ENCODE results near the gene CALCR. TPM values are rescaled to one million over a fixed set of nuclear protein-coding genes. Genes with fewer than 3 reads are reported as not detected.

Gene CALCR
- total RNA-seq, 5 donors from 2014 or later (not counting 1 experiment from before 2014, with no cell fraction given) = not detected

DNA sequence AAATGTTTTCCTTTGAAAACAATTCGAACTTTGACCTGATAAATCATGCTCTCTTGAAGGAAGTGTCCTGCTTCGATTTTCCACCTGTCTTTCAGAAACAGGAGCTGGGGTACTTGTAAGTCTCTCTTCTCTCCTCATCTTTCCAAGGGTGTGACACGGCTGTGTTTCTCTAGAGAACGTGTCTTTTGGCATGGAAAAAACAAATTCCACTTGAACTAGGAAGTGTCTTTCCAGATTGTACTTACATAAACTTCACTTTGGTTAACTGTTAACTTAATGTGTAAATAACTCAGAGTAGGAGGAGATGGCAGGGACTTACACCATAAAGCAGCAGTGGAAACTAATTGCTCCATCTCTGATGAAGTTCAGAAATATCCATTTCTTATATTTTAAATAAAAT, 4.2 kb upstream of the CALCR start:
- peaks cover 12 to 18% of the 10 kb centered on the region in 2 experiments for H3K27me3 ChIP-seq (replicated peaks in 1 of 2; ENCODE audit: control insufficient read depth in 2 of 2, extremely low read depth in 1 of 2, insufficient read depth in 2 of 2, low read length in 1 of 2)
- POLR2A ChIA-PET = no interaction called here
- H3K4me1 ChIP-seq (ENCODE audit: control insufficient read depth in 1 of 2, extremely low read depth in 1 of 2, insufficient read depth in 2 of 2, low read length in 2 of 2) = no peaks in the 10 kb centered on the region
- H3K9me3 Mint-ChIP-seq = peaks cover 0 to 4% (median 0%) of the 10 kb centered on the region in 3 donors
- DNase-seq (no peak), ATAC-seq (replicated peaks in 1 of 4) (no peak)
- H3K27ac ChIP-seq (ENCODE audit: low read length) = no peak overlapping the region
- H3K4me3 ChIP-seq (ENCODE audit: control insufficient read depth in 1 of 2, extremely low read depth in 1 of 2, low read length in 1 of 2) = no peak overlapping the region
- no peak overlapping the region for H3K4me3 Mint-ChIP-seq
- no peak overlapping the region for H3K27ac Mint-ChIP-seq
- CTCF ChIA-PET = no interaction called here
- H3K4me1 Mint-ChIP-seq = peaks cover 0 to 3% (median 2%) of the 10 kb centered on the region in 3 donors
- no peaks in the 10 kb centered on the region for H3K36me3 ChIP-seq (ENCODE audit: control insufficient read depth in 2 of 2, extremely low read depth in 1 of 2, insufficient read depth in 1 of 2, low read length in 1 of 2)
- peaks cover 24 to 27% of the 10 kb centered on the region in 2 donors for H3K27me3 Mint-ChIP-seq
- 37% methylated on average over 2 of the region's 4 CpGs for WGBS (ENCODE audit: insufficient coverage)
- no peaks in the 10 kb centered on the region for H3K9me3 ChIP-seq
- H3K36me3 Mint-ChIP-seq = no peaks in the 10 kb centered on the region

DNA sequence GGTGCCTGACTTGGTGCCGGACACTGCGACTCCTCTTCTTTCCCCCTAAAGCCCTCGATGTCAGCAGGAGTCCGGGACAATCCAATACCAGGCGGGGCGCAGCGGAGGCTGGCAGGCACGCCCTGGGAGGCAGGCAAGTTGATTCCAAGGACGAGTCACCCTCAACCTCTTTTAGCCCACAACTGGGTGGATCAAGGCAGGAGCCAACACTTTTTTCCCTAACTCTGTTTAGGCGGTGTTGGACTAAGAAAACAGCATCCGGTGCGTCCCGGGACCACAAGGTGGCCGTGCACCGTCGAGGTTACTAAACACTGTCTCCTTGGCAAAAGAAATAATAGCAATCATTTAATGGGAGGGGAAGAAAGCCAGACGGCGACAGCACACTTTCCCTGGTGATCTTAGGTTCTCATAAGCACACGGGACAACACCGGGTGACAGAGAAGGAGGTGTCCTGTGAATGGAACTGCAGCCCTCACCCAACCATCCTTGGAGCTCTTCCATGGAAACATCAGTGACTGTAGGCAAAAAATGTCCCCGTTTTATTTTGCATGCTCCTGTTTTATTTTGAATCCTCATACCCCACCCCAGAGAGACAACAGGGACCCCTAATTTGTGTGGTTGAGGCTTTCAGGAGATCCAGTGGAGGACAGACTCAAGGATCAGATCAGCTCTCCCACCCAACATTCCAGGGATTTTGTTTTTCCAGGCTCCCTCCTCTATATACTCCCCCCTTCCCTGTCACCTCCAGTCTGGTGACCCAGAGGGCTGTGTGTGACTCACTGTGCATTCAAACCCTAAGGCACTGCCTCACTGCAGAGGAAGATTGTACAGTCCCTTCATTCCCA, 1.3 kb upstream of the CALCR start:
- WGBS (ENCODE audit: insufficient coverage) = 13% methylated on average over 11 of the region's 21 CpGs
- H3K4me1 ChIP-seq (ENCODE audit: control insufficient read depth in 1 of 2, extremely low read depth in 1 of 2, insufficient read depth in 2 of 2, low read length in 2 of 2) = no peaks in the 10 kb centered on the region
- H3K9me3 ChIP-seq = no peaks in the 10 kb centered on the region
- CTCF ChIA-PET = no interaction called here
- H3K4me1 Mint-ChIP-seq = peaks cover 0 to 3% (median 2%) of the 10 kb centered on the region in 3 donors
- no peaks in the 10 kb centered on the region for H3K9me3 Mint-ChIP-seq
- H3K36me3 Mint-ChIP-seq = no peaks in the 10 kb centered on the region
- H3K4me3 ChIP-seq (ENCODE audit: control insufficient read depth in 1 of 2, extremely low read depth in 1 of 2, low read length in 1 of 2) = no peak overlapping the region
- no peak for ATAC-seq (replicated peaks in 1 of 4)
- no peak overlapping the region for H3K27ac Mint-ChIP-seq
- no peak overlapping the region for H3K4me3 Mint-ChIP-seq
- DNase-seq = no peak
- POLR2A ChIA-PET = no interaction called here
- no peaks in the 10 kb centered on the region for H3K36me3 ChIP-seq (ENCODE audit: control insufficient read depth in 2 of 2, extremely low read depth in 1 of 2, insufficient read depth in 1 of 2, low read length in 1 of 2)
- H3K27me3 ChIP-seq (replicated peaks in 1 of 2; ENCODE audit: control insufficient read depth in 2 of 2, extremely low read depth in 1 of 2, insufficient read depth in 2 of 2, low read length in 1 of 2) = peaks cover 15 to 18% of the 10 kb centered on the region in 2 experiments
- no peak overlapping the region for H3K27ac ChIP-seq (ENCODE audit: low read length)
- peaks cover 28 to 34% of the 10 kb centered on the region in 2 donors for H3K27me3 Mint-ChIP-seq

DNA sequence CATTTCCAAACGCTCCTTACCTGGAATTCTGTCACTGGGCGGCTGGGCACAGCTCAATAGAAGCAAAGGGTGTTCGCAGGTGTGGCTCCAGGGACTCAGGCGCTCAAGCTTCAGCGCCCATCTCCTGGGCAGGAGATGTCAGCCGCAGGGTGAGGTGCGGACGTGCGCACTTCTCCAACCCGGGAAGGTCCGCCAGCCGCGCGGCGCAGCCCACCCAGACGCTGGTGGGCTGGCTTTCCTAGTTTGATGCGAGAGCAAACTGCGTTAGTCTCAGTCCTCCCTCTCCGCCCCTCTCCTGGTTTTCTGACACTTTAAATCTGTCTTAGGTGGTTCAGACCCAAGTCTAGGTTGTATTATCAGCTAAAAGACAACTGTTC, 267 bp downstream of the CALCR start:
- Histone ChIP-seq H3K4me3 (ENCODE audit: control insufficient read depth in 1 of 2, extremely low read depth in 1 of 2, low read length in 1 of 2) (no peak overlapping the region), H3K27ac (ENCODE audit: low read length) (no peak overlapping the region), H3K27me3 (replicated peaks in 1 of 2; ENCODE audit: control insufficient read depth in 2 of 2, extremely low read depth in 1 of 2, insufficient read depth in 2 of 2, low read length in 1 of 2) (peaks cover 15 to 18% of the 10 kb centered on the region in 2 experiments), H3K4me1 (ENCODE audit: control insufficient read depth in 1 of 2, extremely low read depth in 1 of 2, insufficient read depth in 2 of 2, low read length in 2 of 2) (no peaks in the 10 kb centered on the region), H3K9me3 (no peaks in the 10 kb centered on the region), H3K36me3 (ENCODE audit: control insufficient read depth in 2 of 2, extremely low read depth in 1 of 2, insufficient read depth in 1 of 2, low read length in 1 of 2) (no peaks in the 10 kb centered on the region)
- Mint-ChIP-seq H3K4me3 (no peak overlapping the region), H3K27ac (no peak overlapping the region), H3K9me3 (no peaks in the 10 kb centered on the region), H3K36me3 (no peaks in the 10 kb centered on the region), H3K27me3 (peaks cover 31 to 34% of the 10 kb centered on the region in 2 donors), H3K4me1 (peaks cover 0 to 3% (median 2%) of the 10 kb centered on the region in 3 donors)
- DNase-seq (no peak), ATAC-seq (replicated peaks in 1 of 4) (no peak)
- 2% methylated on average over 17 of the region's 19 CpGs for WGBS (ENCODE audit: insufficient coverage)
- ChIA-PET POLR2A (no interaction called here), CTCF (no interaction called here)

DNA sequence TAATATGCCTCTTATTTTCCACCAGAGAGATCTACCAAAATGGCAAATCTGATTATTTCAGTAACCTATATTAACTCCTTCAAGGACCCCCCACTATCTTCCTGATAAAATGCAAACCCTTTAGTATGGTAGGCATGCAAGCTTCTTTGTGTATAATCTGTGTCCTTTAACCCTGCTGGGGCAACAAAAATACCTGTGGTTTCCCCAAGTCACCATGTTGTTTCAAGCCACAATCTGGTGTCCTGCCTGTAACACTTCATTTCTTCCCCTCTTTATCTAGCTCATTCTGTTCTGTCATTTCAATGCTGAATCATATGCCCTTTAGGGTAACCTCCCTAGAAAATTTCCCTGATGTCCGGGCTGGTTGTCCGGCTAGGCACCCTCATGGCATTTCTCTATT, 5.3 kb downstream of the CALCR start:
- H3K27ac Mint-ChIP-seq = no peak overlapping the region
- H3K4me1 Mint-ChIP-seq = no peaks in the 10 kb centered on the region
- Histone ChIP-seq H3K36me3 (ENCODE audit: control insufficient read depth in 2 of 2, extremely low read depth in 1 of 2, insufficient read depth in 1 of 2, low read length in 1 of 2) (no peaks in the 10 kb centered on the region), H3K27ac (ENCODE audit: low read length) (no peak overlapping the region), H3K4me3 (ENCODE audit: control insufficient read depth in 1 of 2, extremely low read depth in 1 of 2, low read length in 1 of 2) (no peak overlapping the region), H3K4me1 (ENCODE audit: control insufficient read depth in 1 of 2, extremely low read depth in 1 of 2, insufficient read depth in 2 of 2, low read length in 2 of 2) (no peaks in the 10 kb centered on the region), H3K9me3 (no peaks in the 10 kb centered on the region), H3K27me3 (replicated peaks in 1 of 2; ENCODE audit: control insufficient read depth in 2 of 2, extremely low read depth in 1 of 2, insufficient read depth in 2 of 2, low read length in 1 of 2) (peaks cover 2 to 5% of the 10 kb centered on the region in 2 experiments)
- ChIA-PET POLR2A (no interaction called here), CTCF (interaction anchor here in 1 of 2 donors (0.6 kb wide), 1 partner anchor 12 kb away, joined by 3 read pairs; no protein-coding TSS in a partner anchor)
- H3K4me3 Mint-ChIP-seq = no peak overlapping the region
- DNase-seq (no peak), ATAC-seq (replicated peaks in 1 of 4) (no peak)
- no peaks in the 10 kb centered on the region for H3K9me3 Mint-ChIP-seq
- H3K27me3 Mint-ChIP-seq = peaks cover 8 to 15% of the 10 kb centered on the region in 2 donors
- WGBS (ENCODE audit: insufficient coverage) = no CpG with 5 or more reads among the region's 2 CpGs
- H3K36me3 Mint-ChIP-seq = no peaks in the 10 kb centered on the region

DNA sequence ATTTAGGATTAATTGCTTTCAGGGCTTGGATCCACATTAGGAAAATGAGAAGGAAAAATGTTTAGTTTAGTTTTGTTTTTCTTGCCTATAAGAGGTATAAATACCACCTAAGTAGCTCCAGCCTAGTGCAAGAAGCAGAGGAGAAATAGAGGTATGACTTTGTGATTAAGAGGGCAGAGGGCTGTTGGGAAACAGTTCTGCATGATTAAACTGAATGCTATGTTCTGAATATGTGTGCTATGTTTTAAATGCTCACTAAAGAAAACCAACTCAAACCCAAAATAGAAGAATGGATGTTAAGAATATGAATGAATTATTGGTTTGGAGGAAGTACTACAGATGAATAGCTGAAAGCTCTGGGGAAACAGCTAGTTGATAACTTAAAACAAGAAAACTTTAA, 7.6 kb downstream of the CALCR start:
- Histone ChIP-seq H3K27me3 (replicated peaks in 1 of 2; ENCODE audit: control insufficient read depth in 2 of 2, extremely low read depth in 1 of 2, insufficient read depth in 2 of 2, low read length in 1 of 2) (no peaks in the 10 kb centered on the region), H3K4me3 (ENCODE audit: control insufficient read depth in 1 of 2, extremely low read depth in 1 of 2, low read length in 1 of 2) (no peak overlapping the region), H3K4me1 (ENCODE audit: control insufficient read depth in 1 of 2, extremely low read depth in 1 of 2, insufficient read depth in 2 of 2, low read length in 2 of 2) (no peaks in the 10 kb centered on the region), H3K36me3 (ENCODE audit: control insufficient read depth in 2 of 2, extremely low read depth in 1 of 2, insufficient read depth in 1 of 2, low read length in 1 of 2) (no peaks in the 10 kb centered on the region), H3K9me3 (no peaks in the 10 kb centered on the region), H3K27ac (ENCODE audit: low read length) (no peak overlapping the region)
- ChIA-PET POLR2A (no interaction called here), CTCF (no interaction called here)
- no peak overlapping the region for H3K4me3 Mint-ChIP-seq
- no peak overlapping the region for H3K27ac Mint-ChIP-seq
- DNase-seq = no peak
- no peak for ATAC-seq (replicated peaks in 1 of 4)
- H3K4me1 Mint-ChIP-seq = no peaks in the 10 kb centered on the region
- H3K27me3 Mint-ChIP-seq = peaks cover 2 to 4% of the 10 kb centered on the region in 2 donors
- H3K9me3 Mint-ChIP-seq = no peaks in the 10 kb centered on the region
- H3K36me3 Mint-ChIP-seq = no peaks in the 10 kb centered on the region

DNA sequence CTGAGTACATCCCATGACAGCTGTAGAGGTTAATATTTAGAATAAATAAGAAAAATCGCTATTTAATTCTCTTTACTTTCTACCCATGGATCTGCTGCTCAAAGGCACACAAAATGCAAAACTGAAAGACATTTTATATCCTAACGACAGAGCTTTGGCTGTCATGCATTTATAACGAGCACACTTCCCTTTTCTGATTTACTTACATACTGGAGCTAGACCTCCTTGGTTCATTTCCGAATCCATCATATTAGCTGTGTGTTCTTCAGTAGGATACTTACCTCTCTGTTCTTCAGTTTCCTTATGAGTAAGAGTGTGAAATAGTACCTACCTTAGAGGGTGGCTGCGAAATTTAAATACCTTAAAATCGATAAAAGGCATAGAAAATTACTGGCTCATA, 10.9 kb downstream of the CALCR start:
- Mint-ChIP-seq H3K27ac (no peak overlapping the region), H3K4me1 (peaks cover 0 to 2% (median 0%) of the 10 kb centered on the region in 3 donors), H3K4me3 (no peak overlapping the region), H3K36me3 (no peaks in the 10 kb centered on the region), H3K27me3 (no peaks in the 10 kb centered on the region), H3K9me3 (no peaks in the 10 kb centered on the region)
- no peaks in the 10 kb centered on the region for H3K9me3 ChIP-seq
- no peak overlapping the region for H3K27ac ChIP-seq (ENCODE audit: low read length)
- CTCF ChIA-PET = interaction anchor here in 1 of 2 donors (0.6 kb wide), 1 partner anchor 1745 kb away, joined by 4 read pairs; no protein-coding TSS in a partner anchor
- no peak overlapping the region for H3K4me3 ChIP-seq (ENCODE audit: control insufficient read depth in 1 of 2, extremely low read depth in 1 of 2, low read length in 1 of 2)
- WGBS (ENCODE audit: insufficient coverage) = no CpG with 5 or more reads among the region's 6 CpGs
- H3K27me3 ChIP-seq (replicated peaks in 1 of 2; ENCODE audit: control insufficient read depth in 2 of 2, extremely low read depth in 1 of 2, insufficient read depth in 2 of 2, low read length in 1 of 2) = no peaks in the 10 kb centered on the region
- POLR2A ChIA-PET = no interaction called here
- H3K36me3 ChIP-seq (ENCODE audit: control insufficient read depth in 2 of 2, extremely low read depth in 1 of 2, insufficient read depth in 1 of 2, low read length in 1 of 2) = no peaks in the 10 kb centered on the region
- H3K4me1 ChIP-seq (ENCODE audit: control insufficient read depth in 1 of 2, extremely low read depth in 1 of 2, insufficient read depth in 2 of 2, low read length in 2 of 2) = no peaks in the 10 kb centered on the region
- no peak for DNase-seq
- no peak for ATAC-seq (replicated peaks in 1 of 4)
